ENCODE data around the gene SNX11.

Gene SNX11

GRCh38 chr17:48148854-48149786, 41.6 kb downstream of the SNX11 start:
- Histone ChIP-seq H3K4me3 (ENCODE audit: low read length) (no peak overlapping the region), H3K4me1 (ENCODE audit: control insufficient read depth, insufficient read depth, low read length) (0 out of 2 replicates have a peak, but pooled peaks cover 2% of the 10 kb centered on the region), H3K27me3 (ENCODE audit: control insufficient read depth, insufficient read depth, low read length) (no peaks in the 10 kb centered on the region), H3K36me3 (ENCODE audit: control insufficient read depth, insufficient read depth, low read length) (no peaks in the 10 kb centered on the region), H3K27ac (ENCODE audit: low read length) (no peak overlapping the region), H3K9me3 (ENCODE audit: control insufficient read depth, insufficient read depth, low read length) (no peaks in the 10 kb centered on the region)
- no peak for DNase-seq (ENCODE audit: low read depth, low spot score)
- no CpG with 5 or more reads among the region's 16 CpGs for WGBS (ENCODE audit: insufficient coverage, insufficient read length)

GRCh38 chr17:48149787-48150463, 42.4 kb downstream of the SNX11 start:
- Histone ChIP-seq H3K36me3 (ENCODE audit: control insufficient read depth, insufficient read depth, low read length) (no peaks in the 10 kb centered on the region), H3K4me1 (ENCODE audit: control insufficient read depth, insufficient read depth, low read length) (0 out of 2 replicates have a peak, but pooled peaks cover 2% of the 10 kb centered on the region), H3K9me3 (ENCODE audit: control insufficient read depth, insufficient read depth, low read length) (no peaks in the 10 kb centered on the region), H3K4me3 (ENCODE audit: low read length) (no peak overlapping the region), H3K27ac (ENCODE audit: low read length) (no peak overlapping the region), H3K27me3 (ENCODE audit: control insufficient read depth, insufficient read depth, low read length) (no peaks in the 10 kb centered on the region)
- no CpG with 5 or more reads among the region's 4 CpGs for WGBS (ENCODE audit: insufficient coverage, insufficient read length)
- no peak for DNase-seq (ENCODE audit: low read depth, low spot score)

- H3K36me3 ChIP-seq (ENCODE audit: control insufficient read depth, insufficient read depth, low read length) = no peaks in the 10 kb centered on the region
- no peak for DNase-seq (ENCODE audit: low read depth, low spot score)
- 0 out of 2 replicates have a peak, but pooled peaks cover 2% of the 10 kb centered on the region for H3K4me1 ChIP-seq (ENCODE audit: control insufficient read depth, insufficient read depth, low read length)
- H3K4me3 ChIP-seq (ENCODE audit: low read length) = no peak overlapping the region
- no peak overlapping the region for H3K27ac ChIP-seq (ENCODE audit: low read length)
- no CpG with 5 or more reads among the region's 11 CpGs for WGBS (ENCODE audit: insufficient coverage, insufficient read length)
- no peaks in the 10 kb centered on the region for H3K9me3 ChIP-seq (ENCODE audit: control insufficient read depth, insufficient read depth, low read length)
- no peaks in the 10 kb centered on the region for H3K27me3 ChIP-seq (ENCODE audit: control insufficient read depth, insufficient read depth, low read length)
These were observed 43.0 kb downstream of the SNX11 start for GRCh38 chr17:48150597-48151001.

DNA sequence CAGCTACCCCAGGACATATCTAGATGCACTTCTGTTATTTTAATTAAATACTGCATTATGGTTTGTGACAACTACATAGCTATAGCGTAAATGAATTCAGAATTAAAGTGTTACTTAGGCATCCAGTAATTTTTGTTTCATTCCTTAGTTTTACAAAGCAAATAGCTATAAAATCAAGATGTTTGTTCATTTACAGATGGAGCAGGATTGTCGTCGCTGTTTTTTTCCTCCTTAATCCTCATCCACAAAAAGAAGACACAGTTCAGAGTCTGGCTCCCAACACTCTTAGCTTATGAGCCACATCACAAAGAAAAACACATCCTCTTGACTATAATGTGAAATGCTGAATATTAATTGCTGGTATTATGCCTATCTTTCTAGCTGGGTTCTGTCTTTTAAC, 43.7 kb downstream of the SNX11 start:
- Histone ChIP-seq H3K4me3 (ENCODE audit: low read length) (no peak overlapping the region), H3K36me3 (ENCODE audit: control insufficient read depth, insufficient read depth, low read length) (no peaks in the 10 kb centered on the region), H3K27ac (ENCODE audit: low read length) (no peak overlapping the region), H3K9me3 (ENCODE audit: control insufficient read depth, insufficient read depth, low read length) (no peaks in the 10 kb centered on the region), H3K27me3 (ENCODE audit: control insufficient read depth, insufficient read depth, low read length) (no peaks in the 10 kb centered on the region), H3K4me1 (ENCODE audit: control insufficient read depth, insufficient read depth, low read length) (0 out of 2 replicates have a peak, but pooled peaks cover 2% of the 10 kb centered on the region)
- no CpG with 5 or more reads among the region's 3 CpGs for WGBS (ENCODE audit: insufficient coverage, insufficient read length)
- DNase-seq (ENCODE audit: low read depth, low spot score) = no peak

DNA sequence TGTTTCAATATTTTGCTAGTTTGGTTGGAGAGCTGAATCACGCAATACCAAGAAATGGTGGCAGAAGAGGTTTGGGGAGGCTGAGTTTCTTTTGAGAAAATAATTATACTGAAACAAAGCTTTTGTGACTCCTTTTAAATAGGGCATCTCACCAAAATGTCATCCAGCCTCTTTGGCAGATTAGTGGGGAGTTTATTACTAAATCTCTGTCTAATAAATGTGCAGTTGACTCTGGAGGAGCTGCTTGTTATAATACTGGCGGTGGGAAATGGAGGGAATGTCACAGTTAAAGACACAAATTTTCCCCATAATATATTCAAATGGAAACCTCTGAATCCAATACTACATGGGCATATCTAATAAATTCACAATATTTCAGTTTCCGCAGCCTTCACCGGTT, 44.7 kb downstream of the SNX11 start:
- Histone ChIP-seq H3K27me3 (ENCODE audit: control insufficient read depth, insufficient read depth, low read length) (no peaks in the 10 kb centered on the region), H3K27ac (ENCODE audit: low read length) (no peak overlapping the region), H3K4me1 (ENCODE audit: control insufficient read depth, insufficient read depth, low read length) (0 out of 2 replicates have a peak, but pooled peaks cover 2% of the 10 kb centered on the region), H3K4me3 (ENCODE audit: low read length) (no peak overlapping the region), H3K36me3 (ENCODE audit: control insufficient read depth, insufficient read depth, low read length) (no peaks in the 10 kb centered on the region), H3K9me3 (ENCODE audit: control insufficient read depth, insufficient read depth, low read length) (no peaks in the 10 kb centered on the region)
- no CpG with 5 or more reads among the region's 4 CpGs for WGBS (ENCODE audit: insufficient coverage, insufficient read length)
- DNase-seq (ENCODE audit: low read depth, low spot score) = no peak

DNA sequence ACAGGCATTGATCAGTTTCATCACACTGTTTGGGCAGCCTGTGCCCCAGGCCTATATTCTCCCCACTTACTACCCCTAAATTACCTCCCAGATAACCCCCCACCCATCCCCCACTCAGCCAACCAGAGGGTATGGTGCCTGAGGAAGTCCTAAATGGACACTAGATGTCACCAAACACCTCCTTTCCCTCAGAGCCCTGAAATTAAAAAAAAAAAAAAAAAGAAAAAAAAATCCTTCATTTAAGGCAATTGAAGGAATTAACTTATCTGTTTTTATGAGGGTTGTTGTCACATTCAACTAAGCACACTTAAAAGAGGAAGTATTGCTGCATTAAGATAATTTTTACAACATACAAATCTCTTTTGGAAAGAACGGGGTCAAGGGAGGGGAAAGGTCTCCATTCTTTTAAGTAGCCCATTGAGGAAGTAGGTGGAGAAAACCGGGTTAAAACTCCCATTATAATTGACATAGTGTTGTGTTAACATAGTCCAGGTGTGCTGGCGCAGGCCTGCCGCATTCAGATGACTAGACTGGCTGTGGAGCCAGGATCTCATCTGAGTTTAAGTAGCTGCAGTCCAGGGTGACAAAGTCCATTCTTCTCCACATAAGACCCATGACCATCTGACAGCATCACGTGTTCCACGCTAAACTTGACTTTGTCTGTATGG, 46.3 kb downstream of the SNX11 start:
- DNase-seq (ENCODE audit: low read depth, low spot score) = no peak
- WGBS (ENCODE audit: insufficient coverage, insufficient read length) = no CpG with 5 or more reads among the region's 6 CpGs
- no peak overlapping the region for H3K4me3 ChIP-seq (ENCODE audit: low read length)
- H3K27me3 ChIP-seq (ENCODE audit: control insufficient read depth, insufficient read depth, low read length) = no peaks in the 10 kb centered on the region
- H3K36me3 ChIP-seq (ENCODE audit: control insufficient read depth, insufficient read depth, low read length) = no peaks in the 10 kb centered on the region
- no peak overlapping the region for H3K27ac ChIP-seq (ENCODE audit: low read length)
- no peaks in the 10 kb centered on the region for H3K9me3 ChIP-seq (ENCODE audit: control insufficient read depth, insufficient read depth, low read length)
- H3K4me1 ChIP-seq (ENCODE audit: control insufficient read depth, insufficient read depth, low read length) = 0 out of 2 replicates have a peak, but pooled peaks cover 2% of the 10 kb centered on the region

- no CpG with 5 or more reads among the region's 21 CpGs for WGBS (ENCODE audit: insufficient coverage, insufficient read length)
- H3K9me3 ChIP-seq (ENCODE audit: control insufficient read depth, insufficient read depth, low read length) = no peaks in the 10 kb centered on the region
- peaks cover 2% of the 10 kb centered on the region; the same call in 1 of the 2 replicates for H3K27me3 ChIP-seq (ENCODE audit: control insufficient read depth, insufficient read depth, low read length)
- no peak overlapping the region for H3K27ac ChIP-seq (ENCODE audit: low read length)
- H3K36me3 ChIP-seq (ENCODE audit: control insufficient read depth, insufficient read depth, low read length) = no peaks in the 10 kb centered on the region
- H3K4me3 ChIP-seq (ENCODE audit: low read length) = no peak overlapping the region
- peaks cover 3% of the 10 kb centered on the region; the same call in 1 of the 2 replicates for H3K4me1 ChIP-seq (ENCODE audit: control insufficient read depth, insufficient read depth, low read length)
- no peak for DNase-seq (ENCODE audit: low read depth, low spot score)
These were observed 48.5 kb downstream of the SNX11 start for GRCh38 chr17:48155889-48156611.

- no peak overlapping the region for H3K27ac ChIP-seq (ENCODE audit: low read length)
- H3K27me3 ChIP-seq (ENCODE audit: control insufficient read depth, insufficient read depth, low read length) = peaks cover 2% of the 10 kb centered on the region; the same call in 1 of the 2 replicates
- DNase-seq (ENCODE audit: low read depth, low spot score) = no peak
- WGBS (ENCODE audit: insufficient coverage, insufficient read length) = no CpG with 5 or more reads among the region's 4 CpGs
- peaks cover 5% of the 10 kb centered on the region; the same call in 1 of the 2 replicates for H3K4me1 ChIP-seq (ENCODE audit: control insufficient read depth, insufficient read depth, low read length)
- H3K36me3 ChIP-seq (ENCODE audit: control insufficient read depth, insufficient read depth, low read length) = no peaks in the 10 kb centered on the region
- H3K9me3 ChIP-seq (ENCODE audit: control insufficient read depth, insufficient read depth, low read length) = no peaks in the 10 kb centered on the region
- no peak overlapping the region for H3K4me3 ChIP-seq (ENCODE audit: low read length)
These were observed 51.7 kb downstream of the SNX11 start for GRCh38 chr17:48159232-48159631.

DNA sequence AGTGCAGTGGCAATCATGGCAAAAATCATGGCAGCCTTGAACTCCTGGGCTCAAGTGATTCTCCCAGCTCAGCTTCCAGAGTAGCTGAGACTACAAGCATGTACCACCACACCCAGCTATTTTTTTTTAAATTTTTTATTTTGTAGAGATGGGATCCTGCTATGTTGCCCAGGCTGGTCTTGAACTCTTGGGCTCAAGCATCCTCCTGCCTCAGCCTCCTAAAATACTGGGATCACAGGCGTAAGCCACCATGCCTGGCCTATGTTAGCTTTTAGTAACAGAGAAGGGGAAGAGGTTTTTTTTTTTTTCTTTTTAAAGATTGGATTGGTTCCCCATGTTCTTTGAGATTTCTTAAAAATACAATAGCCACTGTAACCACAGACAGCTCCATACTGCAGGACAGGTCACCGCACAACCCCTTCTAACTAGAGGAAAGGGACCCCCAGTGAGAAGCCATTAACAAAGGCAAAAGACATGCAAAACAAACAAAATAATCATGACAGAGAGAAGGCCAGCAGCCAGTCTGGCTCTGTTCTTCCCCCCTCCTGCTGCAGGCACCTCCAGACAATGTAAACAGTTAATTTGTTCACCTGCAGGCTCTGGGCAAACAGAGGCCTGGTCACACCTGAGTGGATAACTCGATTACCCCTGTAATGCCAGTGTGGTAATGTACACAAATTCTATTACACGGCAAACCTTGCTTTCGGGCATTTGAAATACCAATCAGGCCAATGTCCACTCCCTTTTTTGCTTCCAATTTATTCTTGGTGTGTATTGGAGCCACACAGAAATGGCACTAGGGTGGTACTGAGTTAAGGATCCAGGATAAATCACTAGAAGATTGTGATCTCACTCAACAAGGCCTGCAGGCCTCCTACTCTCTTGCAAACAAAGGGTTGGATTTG, 52.9 kb downstream of the SNX11 start:
- no peaks in the 10 kb centered on the region for H3K9me3 ChIP-seq (ENCODE audit: control insufficient read depth, insufficient read depth, low read length)
- H3K4me1 ChIP-seq (ENCODE audit: control insufficient read depth, insufficient read depth, low read length) = peaks cover 5% of the 10 kb centered on the region; the same call in 1 of the 2 replicates
- H3K4me3 ChIP-seq (ENCODE audit: low read length) = no peak overlapping the region
- no peak overlapping the region for H3K27ac ChIP-seq (ENCODE audit: low read length)
- DNase-seq (ENCODE audit: low read depth, low spot score) = peak; percentile 85
- H3K36me3 ChIP-seq (ENCODE audit: control insufficient read depth, insufficient read depth, low read length) = no peaks in the 10 kb centered on the region
- H3K27me3 ChIP-seq (ENCODE audit: control insufficient read depth, insufficient read depth, low read length) = peaks cover 2% of the 10 kb centered on the region; the same call in 1 of the 2 replicates
- WGBS (ENCODE audit: insufficient coverage, insufficient read length) = no CpG with 5 or more reads among the region's 5 CpGs
